ENCODE data around the gene CTNNA2.

DNA sequence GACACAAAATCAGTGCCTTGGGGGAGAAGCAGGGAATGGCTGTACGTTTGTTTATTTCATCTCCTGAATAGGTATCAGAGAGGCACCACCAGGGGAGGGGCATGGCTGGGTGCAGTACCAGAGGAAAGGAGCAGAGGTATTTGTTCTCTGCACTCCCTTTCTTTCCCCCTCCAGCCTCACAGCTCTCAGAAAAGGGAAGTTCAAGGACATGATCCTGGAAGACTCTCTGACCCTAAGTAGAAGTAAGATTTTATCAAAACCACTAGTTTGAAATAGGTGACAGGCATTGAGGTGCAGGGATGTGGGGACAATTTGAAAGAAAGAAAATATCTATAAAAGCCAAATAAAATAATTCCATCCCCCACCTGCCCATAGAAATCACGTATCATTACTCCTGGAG, 655.2 kb downstream of the CTNNA2 start:
- TF ChIP-seq, protein P1, sequence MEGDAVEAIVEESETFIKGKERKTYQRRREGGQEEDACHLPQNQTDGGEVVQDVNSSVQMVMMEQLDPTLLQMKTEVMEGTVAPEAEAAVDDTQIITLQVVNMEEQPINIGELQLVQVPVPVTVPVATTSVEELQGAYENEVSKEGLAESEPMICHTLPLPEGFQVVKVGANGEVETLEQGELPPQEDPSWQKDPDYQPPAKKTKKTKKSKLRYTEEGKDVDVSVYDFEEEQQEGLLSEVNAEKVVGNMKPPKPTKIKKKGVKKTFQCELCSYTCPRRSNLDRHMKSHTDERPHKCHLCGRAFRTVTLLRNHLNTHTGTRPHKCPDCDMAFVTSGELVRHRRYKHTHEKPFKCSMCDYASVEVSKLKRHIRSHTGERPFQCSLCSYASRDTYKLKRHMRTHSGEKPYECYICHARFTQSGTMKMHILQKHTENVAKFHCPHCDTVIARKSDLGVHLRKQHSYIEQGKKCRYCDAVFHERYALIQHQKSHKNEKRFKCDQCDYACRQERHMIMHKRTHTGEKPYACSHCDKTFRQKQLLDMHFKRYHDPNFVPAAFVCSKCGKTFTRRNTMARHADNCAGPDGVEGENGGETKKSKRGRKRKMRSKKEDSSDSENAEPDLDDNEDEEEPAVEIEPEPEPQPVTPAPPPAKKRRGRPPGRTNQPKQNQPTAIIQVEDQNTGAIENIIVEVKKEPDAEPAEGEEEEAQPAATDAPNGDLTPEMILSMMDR (IDR thresholded peaks at IDR 0.05): no peak
- no peak for TF ChIP-seq EP300 (IDR thresholded peaks at IDR 0.05)
